Cardiac fibroblast (primary cell): ENCODE results near the gene BBLN.

Experiments
- DNase-seq, 2 donors: peaks; one replicate each; pipeline versions ENCODE4 v3.0.0 to v3.0.0-alpha.2; 2010; ENCODE audit warnings: low read depth in 2 of 2
- H3K4me3 ChIP-seq, 2 donors: replicated peaks in 1 of 2; 1 replicate in 1 of 2; 2 replicates in 1 of 2; pipeline ENCODE4 v1.5.1; 2011; ENCODE audit warnings: low read depth in 2 of 2, low read length in 2 of 2, mild to moderate bottlenecking in 2 of 2, moderate library complexity in 1 of 2
- CTCF ChIP-seq: IDR thresholded peaks from one replicate; pipeline ENCODE4 v1.5.1; 2011; ENCODE audit warnings: low read depth, mild to moderate bottlenecking, low read length, inconsistent platforms

BBLN gene

GRCh38 chr9:128136816-128137793 lies 23.0 kb upstream of the BBLN start:
- DNase-seq: peak; percentile 18 to 31
- no peak for TF ChIP-seq CTCF
- no peak overlapping the region for H3K4me3 ChIP-seq

DNA sequence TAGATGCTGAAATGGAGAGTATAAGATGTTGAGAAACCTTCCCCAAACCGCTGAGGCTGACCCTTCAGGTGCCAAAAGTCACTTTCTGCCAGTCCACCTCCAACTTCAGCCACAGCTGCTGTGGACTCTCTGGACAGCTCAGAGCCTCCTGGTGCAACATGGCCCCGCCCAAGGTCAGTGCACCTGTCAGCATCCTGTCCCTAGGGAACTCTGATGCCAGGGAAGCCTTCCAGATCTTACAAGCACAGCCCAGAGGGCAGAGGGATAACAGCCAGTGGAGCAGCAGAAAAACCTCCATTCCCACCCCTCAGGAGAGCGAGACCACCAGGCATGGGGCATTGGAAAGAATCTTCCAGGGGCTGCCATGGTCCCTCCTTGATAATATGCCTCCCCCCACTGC lies 22.1 kb upstream of the BBLN start:
- no peak for TF ChIP-seq CTCF
- DNase-seq: no peak
- H3K4me3 ChIP-seq: no peak overlapping the region

GRCh38 chr9:128139621-128140020 lies 20.4 kb upstream of the BBLN start:
- no peak overlapping the region for H3K4me3 ChIP-seq
- TF ChIP-seq CTCF: no peak
- no peak for DNase-seq

DNA sequence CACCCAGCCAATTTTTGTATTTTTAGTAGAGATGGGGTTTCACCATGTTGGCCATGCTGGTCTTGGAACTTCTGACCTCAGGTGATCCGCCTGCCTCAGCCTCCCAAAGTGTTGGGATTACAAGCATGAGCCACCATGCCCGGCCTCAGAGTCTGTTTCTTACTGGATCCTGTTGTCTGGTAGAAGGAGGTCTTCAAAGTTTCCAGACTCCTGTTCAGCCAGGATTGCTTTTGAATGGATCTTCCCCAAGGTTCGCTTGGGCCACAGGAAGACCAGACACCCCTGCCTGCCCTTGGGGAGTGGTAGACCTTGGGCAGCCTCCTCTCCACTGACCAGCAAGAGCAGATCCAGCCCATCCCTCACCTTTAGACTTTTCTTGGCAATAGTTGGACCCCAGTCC lies 18.5 kb upstream of the BBLN start:
- DNase-seq: no peak
- no peak for TF ChIP-seq CTCF
- no peak overlapping the region for H3K4me3 ChIP-seq

GRCh38 chr9:128142061-128142460 lies 18.0 kb upstream of the BBLN start:
- no peak for DNase-seq
- H3K4me3 ChIP-seq: no peak overlapping the region
- TF ChIP-seq CTCF: no peak

- TF ChIP-seq CTCF: no peak
- H3K4me3 ChIP-seq: no peak overlapping the region
- no peak for DNase-seq
Measured at GRCh38 chr9:128142596-128142995, 17.5 kb upstream of the BBLN start.
